Skin epidermis (tissue), 12 donors: Measurements from ENCODE around the gene B9D1.

Experiments
- H3K27ac ChIP-seq, 21 experiments: fragments of 200-600 bp; sonication (generic) in 11 of 21; one replicate each; pipeline ENCODE4 v1.5.0; 2020; ENCODE audit warnings: mild to moderate bottlenecking in 3 of 21, inconsistent platforms in 2 of 21, moderate library complexity in 2 of 21
- H3K4me3 ChIP-seq, 7 experiments: fragments of 200-600 bp; sonication (generic) in 2 of 7; one replicate each; pipeline ENCODE4 v1.5.0; 2020; ENCODE audit warnings: inconsistent platforms in 2 of 7, mild to moderate bottlenecking in 2 of 7, moderate library complexity in 1 of 7

Gene B9D1, protein sequence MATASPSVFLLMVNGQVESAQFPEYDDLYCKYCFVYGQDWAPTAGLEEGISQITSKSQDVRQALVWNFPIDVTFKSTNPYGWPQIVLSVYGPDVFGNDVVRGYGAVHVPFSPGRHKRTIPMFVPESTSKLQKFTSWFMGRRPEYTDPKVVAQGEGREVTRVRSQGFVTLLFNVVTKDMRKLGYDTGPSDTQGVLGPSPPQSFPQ

DNA sequence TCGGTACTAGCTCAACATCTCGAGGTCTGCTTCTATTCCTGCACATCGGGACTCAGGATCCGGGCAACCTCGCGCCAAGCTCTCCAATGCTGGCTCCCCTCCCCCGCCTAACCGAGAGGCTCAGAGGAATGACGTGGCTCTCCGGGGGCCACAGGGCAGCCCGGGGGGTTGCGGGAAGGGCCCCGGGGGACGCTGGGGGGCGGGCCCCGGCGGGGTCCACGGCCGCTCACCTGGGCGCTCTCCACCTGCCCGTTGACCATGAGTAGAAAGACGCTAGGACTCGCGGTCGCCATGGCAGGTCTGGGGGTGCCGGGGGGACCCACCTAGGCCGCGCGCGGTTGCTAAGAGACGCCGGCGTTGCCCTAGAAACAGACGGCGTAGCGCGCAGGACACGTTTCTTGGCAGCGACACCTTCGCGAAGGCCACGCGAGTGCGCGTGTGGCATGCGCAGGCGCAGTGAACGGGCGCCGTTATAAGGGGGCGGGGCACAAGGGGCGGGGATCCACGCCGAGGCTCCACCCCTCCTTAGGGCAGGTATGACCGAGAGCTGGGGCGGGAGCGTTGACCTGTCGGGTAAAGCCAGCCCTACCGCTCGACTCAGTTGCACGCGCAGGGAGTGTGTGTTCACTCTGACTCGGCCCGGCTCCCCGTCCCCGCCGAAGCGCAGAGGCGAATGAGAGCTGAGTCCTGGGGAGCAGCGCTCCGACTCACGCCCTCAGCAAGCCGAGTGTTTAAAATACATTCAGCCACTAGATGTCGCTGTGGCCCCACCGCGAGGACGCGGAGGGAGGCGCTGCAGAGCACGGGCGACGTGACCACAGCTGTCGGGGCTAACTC lies at the start of gene B9D1:
Gene B9D1 (minus strand): TSS at position 447 of the 837 bp plus-strand sequence. CDS start 154 bp downstream, at position 293.
- Histone ChIP-seq H3K27ac (peak within 1 kb of the TSS; percentile 24 to 91 (median 73)), H3K4me3 (peak within 1 kb of the TSS; percentile 41 to 82 (median 56))

DNA sequence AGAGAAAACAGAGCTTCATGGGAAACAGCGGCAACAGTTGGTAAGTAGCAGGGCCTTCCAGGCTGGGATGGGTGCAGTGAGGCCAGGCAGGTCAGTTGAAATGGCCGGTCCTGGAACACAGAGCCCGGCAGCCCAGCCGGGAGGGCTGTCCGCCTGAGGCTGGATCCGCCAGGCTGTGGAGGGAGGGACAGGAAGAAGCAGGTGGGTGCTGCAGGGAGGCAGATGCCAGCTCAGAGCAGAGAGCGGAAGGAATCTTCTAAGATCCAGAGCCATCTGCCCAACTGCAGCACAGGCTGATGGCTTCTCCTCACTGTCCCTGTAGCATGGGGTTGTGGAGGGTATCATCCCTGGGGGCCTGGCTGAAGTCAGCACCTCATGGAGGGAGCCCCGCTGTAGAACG lies 49.1 kb upstream of the B9D1 start:
- Histone ChIP-seq H3K4me3 (peak overlapping the region in 1 of 7 experiments; percentile 13), H3K27ac (peak overlapping the region in 1 of 21 experiments; percentile 16)

- Histone ChIP-seq H3K27ac (peak within 1 kb of the TSS in 3 of 21 experiments; percentile 2 to 57 (median 16)), H3K4me3 (peak within 1 kb of the TSS in 2 of 7 experiments; percentile 12 to 13)
Observed at GRCh38 chr17:19410875-19411620, 48.5 kb upstream of the B9D1 start, which contains the start of gene RNF112. Gene RNF112, plus strand, starts transcription at chr17:19411232. Its CDS starts 177 bp downstream, at chr17:19411409.

- Histone ChIP-seq H3K4me3 (no peak overlapping the region), H3K27ac (peak overlapping the region in 3 of 21 experiments; percentile 2 to 57 (median 15))
Observed at GRCh38 chr17:19410091-19410490, 47.6 kb upstream of the B9D1 start.

- Histone ChIP-seq H3K4me3 (no peak overlapping the region), H3K27ac (peak overlapping the region in 2 of 21 experiments; percentile 15 to 57)
Observed at GRCh38 chr17:19409509-19409908, 47.0 kb upstream of the B9D1 start.

DNA sequence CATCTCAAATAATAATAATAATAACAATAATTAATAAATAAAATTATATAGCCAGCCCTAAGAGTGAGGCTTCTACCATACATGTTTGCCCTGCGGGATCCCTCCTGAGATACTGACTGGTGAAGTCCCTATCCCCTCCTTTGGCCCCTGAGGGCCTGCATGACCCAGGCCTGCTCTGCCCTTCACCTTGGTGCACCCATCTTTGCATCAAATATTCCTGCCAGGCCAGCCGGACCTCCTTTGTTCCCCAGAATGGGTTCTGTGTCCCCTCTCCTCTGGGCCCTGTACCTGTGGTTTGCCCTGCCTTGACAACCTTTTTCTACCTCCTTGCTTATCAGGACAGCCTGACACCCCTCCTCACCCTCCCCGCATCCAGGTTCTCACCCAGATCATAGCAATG lies 46.5 kb upstream of the B9D1 start:
- no peak overlapping the region for H3K4me3 ChIP-seq
- peak overlapping the region in 2 of 21 experiments; percentile 15 to 46 for H3K27ac ChIP-seq

DNA sequence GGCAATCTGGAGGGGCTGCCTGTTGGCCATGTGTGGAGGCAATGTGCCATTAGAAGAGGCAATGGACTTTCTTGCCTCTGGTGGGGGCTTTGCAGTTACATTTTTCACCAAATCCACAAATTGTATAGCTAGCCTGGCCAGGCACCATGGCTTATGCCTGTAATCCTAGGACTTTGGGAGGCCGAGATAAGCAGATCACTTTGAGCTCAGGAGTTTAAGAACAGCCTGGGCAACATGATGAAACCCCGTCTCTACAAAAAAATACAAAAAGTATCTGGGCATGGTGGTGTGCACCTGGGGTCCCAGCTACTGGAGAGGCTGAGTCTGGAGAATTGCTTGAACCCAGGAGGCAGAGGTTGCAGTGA lies 45.8 kb upstream of the B9D1 start:
- Histone ChIP-seq H3K4me3 (no peak overlapping the region), H3K27ac (no peak overlapping the region)

- Histone ChIP-seq H3K4me3 (no peak overlapping the region), H3K27ac (no peak overlapping the region)
Observed at GRCh38 chr17:19407601-19408345, 45.2 kb upstream of the B9D1 start.

- Histone ChIP-seq H3K27ac (no peak overlapping the region), H3K4me3 (no peak overlapping the region)
Observed at GRCh38 chr17:19405114-19405513, 42.6 kb upstream of the B9D1 start.

- H3K27ac ChIP-seq, result no peak overlapping the region
- no peak overlapping the region for H3K4me3 ChIP-seq
Observed at GRCh38 chr17:19404264-19404663, 41.7 kb upstream of the B9D1 start.

DNA sequence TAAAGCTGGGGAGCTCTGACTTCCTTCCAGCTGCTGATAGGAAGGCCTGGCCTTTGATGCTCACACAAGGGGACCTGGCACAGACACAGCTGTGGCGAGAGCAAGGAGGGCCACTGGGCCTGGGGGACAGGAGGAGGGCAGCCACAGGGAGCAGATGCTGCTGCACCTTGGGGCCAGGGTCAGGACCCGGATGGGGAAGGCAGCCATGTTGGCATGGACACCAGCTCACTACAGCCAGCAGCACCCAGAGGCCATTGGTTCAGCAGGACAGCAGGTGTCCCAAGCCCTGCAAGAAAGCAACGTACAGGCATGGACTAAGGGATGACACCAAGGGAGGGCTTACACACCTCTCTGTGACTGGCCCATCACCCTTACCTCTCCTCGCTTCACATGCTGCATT lies 40.5 kb upstream of the B9D1 start:
- H3K27ac ChIP-seq, result no peak overlapping the region
- H3K4me3 ChIP-seq, result no peak overlapping the region

DNA sequence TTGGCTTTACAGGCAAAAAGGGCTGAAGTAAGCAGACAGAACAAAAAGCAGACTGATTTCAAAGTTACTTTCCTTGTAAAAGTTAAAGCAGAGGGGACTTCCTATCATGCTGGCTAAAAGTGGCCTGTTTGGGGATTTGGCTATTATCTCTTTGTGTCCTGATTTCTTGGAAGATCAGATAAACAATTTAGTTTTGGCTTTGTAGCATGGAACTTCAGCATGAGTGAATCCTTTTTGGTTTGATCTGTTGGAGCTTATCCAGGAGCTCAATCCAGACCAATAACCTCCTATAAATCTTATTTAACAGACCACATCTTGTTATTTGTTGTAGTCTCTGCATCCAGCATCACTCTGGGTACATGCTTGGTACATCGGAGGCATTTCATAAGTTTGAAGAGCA lies 39.6 kb upstream of the B9D1 start:
- no peak overlapping the region for H3K27ac ChIP-seq
- H3K4me3 ChIP-seq, result no peak overlapping the region

GRCh38 chr17:19401321-19402010 lies 38.9 kb upstream of the B9D1 start:
- no peak overlapping the region for H3K4me3 ChIP-seq

GRCh38 chr17:19399750-19400450 lies 37.4 kb upstream of the B9D1 start:
- Histone ChIP-seq H3K27ac (peak overlapping the region in 1 of 21 experiments; percentile 9), H3K4me3 (no peak overlapping the region)

More at GRCh38 chr17:19401321-19402010, 38.9 kb upstream of the B9D1 start:
- no peak overlapping the region for H3K27ac ChIP-seq

DNA sequence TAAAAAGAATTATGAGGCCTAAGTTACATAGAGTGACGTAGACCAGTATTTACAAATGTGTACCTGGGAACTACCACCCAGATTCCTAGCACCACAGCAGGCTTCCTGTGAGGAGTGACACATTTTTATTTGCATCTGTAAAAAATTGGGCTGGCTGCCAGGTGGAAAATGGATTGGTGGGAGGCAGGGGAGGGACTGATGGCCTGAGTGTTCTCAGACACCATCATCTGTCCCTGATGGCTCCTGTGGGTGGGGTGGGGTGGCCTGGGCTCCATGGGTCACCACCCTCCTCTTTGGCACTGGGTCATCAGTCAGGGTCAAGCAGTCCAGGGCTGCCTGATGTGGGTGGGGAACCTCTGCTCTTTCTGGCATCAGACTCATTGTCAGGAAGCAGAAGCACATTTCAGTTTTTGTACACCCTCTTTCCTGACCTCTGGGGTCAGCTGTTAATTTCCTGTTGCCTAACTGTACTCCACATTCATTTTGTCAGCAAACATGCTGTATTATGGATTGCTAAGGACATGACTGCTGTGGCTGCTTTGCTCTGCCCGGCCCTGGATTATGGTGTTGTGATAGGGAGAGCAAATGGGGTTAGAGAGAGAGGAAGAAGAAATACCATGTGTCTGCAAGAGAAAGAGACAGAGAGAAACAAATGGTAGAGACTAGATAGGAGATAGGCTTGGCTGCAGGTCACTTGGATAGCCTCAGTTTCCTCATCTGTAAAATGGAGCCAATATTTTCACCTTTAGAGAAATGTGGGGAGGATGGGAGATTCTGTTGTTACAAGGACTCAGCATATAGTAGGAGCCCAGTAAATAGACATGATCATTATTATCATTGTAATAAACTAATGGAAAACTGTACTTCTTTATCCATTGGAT lies 36.0 kb upstream of the B9D1 start:
- Histone ChIP-seq H3K27ac (peak overlapping the region in 7 of 21 experiments; percentile 13 to 61 (median 34)), H3K4me3 (no peak overlapping the region)

DNA sequence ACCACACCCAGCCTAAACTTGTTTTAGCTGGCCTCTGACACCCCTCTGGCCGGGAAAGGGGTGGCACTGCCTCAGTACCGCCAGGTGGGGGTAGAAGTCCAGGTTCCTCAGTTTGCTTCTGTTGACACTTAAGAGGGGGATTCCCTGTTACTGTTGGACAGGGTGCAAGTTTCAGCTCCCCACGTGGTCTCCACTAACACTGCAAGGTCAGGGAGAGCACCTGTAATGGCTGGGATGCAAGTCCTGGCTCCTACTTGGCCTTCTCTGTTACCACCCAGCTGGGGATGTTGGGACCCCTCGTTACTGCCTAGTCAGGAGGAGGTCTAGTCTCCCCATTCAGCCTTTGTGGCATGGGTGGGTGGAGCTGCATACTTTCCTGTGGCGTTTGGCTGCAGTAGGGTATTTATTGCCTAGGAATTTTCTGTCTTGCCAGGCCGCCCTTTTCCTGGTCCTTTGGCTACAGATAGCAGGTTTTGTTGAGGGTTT lies 35.1 kb upstream of the B9D1 start:
- peak overlapping the region in 7 of 21 experiments; percentile 13 to 54 (median 33) for H3K27ac ChIP-seq
- H3K4me3 ChIP-seq, result no peak overlapping the region

DNA sequence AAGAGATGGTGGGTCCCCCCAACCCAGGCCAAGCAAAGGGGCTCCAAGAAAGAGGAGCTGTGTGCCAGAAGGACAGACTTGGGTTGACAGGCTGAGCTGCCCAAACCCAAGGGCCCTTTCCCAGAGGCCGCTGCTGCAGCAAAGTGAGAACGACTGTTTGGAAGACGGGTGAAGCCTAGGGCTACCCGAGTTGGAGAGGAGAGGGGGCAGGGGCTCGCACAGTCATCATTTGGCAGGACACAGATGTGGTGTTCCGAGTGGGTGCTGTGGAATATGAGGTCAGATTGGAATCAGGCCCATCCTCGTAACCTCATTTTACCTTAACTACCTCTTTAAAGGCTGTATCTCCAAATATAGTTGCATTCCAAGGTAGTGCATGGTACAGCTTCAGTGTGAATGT lies 29.8 kb upstream of the B9D1 start:
- Histone ChIP-seq H3K4me3 (no peak overlapping the region), H3K27ac (no peak overlapping the region)
